HepG2 (cell line): ENCODE results near the gene ARFIP1. TPM values are rescaled to one million over a fixed set of nuclear protein-coding genes. Genes with fewer than 3 reads are reported as not detected.

Experiments used
- ATAC-seq: fragments of 200-7000 bp; cut with Tn5 transposase; 3 replicates; pipeline ENCODE4 v1.9.1; 2020; ENCODE audit warnings: mild to moderate bottlenecking, moderate library complexity
- BruUV-seq: library from RNA; stranded (reverse); fragments of 400-500 nt; replicated peaks from 2 replicates; lab custom pipeline; 2021; lab: Mats Ljungman, UMichigan
- CTCF ChIA-PET: fragments of 300-600 bp; formaldehyde crosslinking; extraction: SDS; loops from one replicate; lab custom pipeline; 2021; ENCODE audit warnings: low total read pairs, inconsistent platforms, low intra/inter-chr PET ratio; lab: Yijun Ruan, JAX
- POLR2A ChIA-PET: fragments of 350-600 bp; sonication (Branson Sonifier 250); formaldehyde crosslinking; loops from one replicate; lab custom pipeline; 2020; ENCODE audit warnings: antibody characterized with exemption, inconsistent platforms; lab: Yijun Ruan, JAX
- DNase-seq: peaks from one replicate; pipeline ENCODE4 v3.0.0-alpha.2; 2015; ENCODE audit warnings: low spot score
- FAIRE-seq: peaks from 3 replicates; lab custom pipeline; 2011; peaks lifted over from hg19 to GRCh38; lab: Jason Lieb, UNC
- H2AFZ ChIP-seq: one replicate; pipeline ENCODE4 v1.6.1; 2011; ENCODE audit warnings: low read length, inconsistent platforms
- H3K27ac ChIP-seq: fragments of 300-600 bp; 3 replicates; pipeline ENCODE4 v1.8.0; 2011; ENCODE audit warnings: mixed run types, mild to moderate bottlenecking, mixed read lengths, low read length, inconsistent platforms; ENCODE audit not compliant: insufficient read depth; ENCODE audit errors: extremely low read length
- H3K27me3 ChIP-seq, 2 experiments: fragments of 200-600 bp in 1 of 2; 2 replicates in 1 of 2; 3 replicates in 1 of 2; pipeline versions ENCODE4 v1.6.0 to v1.8.0; 2011; ENCODE audit warnings: low read length in 2 of 2, mild to moderate bottlenecking in 2 of 2, moderate library complexity in 2 of 2, inconsistent platforms in 1 of 2; ENCODE audit not compliant: insufficient read depth in 2 of 2, control insufficient read depth in 1 of 2
- H3K36me3 ChIP-seq, 2 experiments: fragments of 200-600 bp in 1 of 2; replicated peaks in 1 of 2; 2 replicates in 1 of 2; 3 replicates in 1 of 2; pipeline versions ENCODE4 v1.5.1 to v1.8.0; 2011; ENCODE audit warnings: low read length in 2 of 2, inconsistent platforms in 1 of 2; ENCODE audit not compliant: insufficient read depth in 2 of 2, control insufficient read depth in 1 of 2
- H3K4me1 ChIP-seq: 2 replicates; pipeline ENCODE4 v1.5.1; 2012; ENCODE audit warnings: low read length, inconsistent platforms; ENCODE audit not compliant: insufficient read depth
- H3K4me2 ChIP-seq: 2 replicates; pipeline ENCODE4 v1.6.0; 2011; ENCODE audit warnings: low read depth, low read length, inconsistent platforms
- H3K4me3 ChIP-seq, 3 experiments: fragments of 200-600 bp in 1 of 3; sonication (generic), shearing (Covaris generic) in 1 of 3; replicated peaks in 1 of 3; 2 replicates each; pipeline ENCODE4 v1.5.1; 2011 to 2016; ENCODE audit warnings: low read length in 3 of 3, inconsistent platforms in 2 of 3, low read depth in 2 of 3, mild to moderate bottlenecking in 2 of 3, control low read depth in 1 of 3, mixed read lengths in 1 of 3; ENCODE audit not compliant: insufficient read depth in 1 of 3
- H3K79me2 ChIP-seq: one replicate; pipeline ENCODE4 v1.6.1; 2011; ENCODE audit warnings: low read length, inconsistent platforms; ENCODE audit not compliant: insufficient read depth
- H3K9ac ChIP-seq: 2 replicates; pipeline ENCODE4 v1.6.0; 2011; ENCODE audit warnings: mild to moderate bottlenecking, low read depth, low read length, inconsistent platforms; ENCODE audit not compliant: insufficient read depth
- H3K9me3 ChIP-seq: 2 replicates; pipeline ENCODE4 v1.5.1; 2012; ENCODE audit warnings: mild to moderate bottlenecking, low read length
- H4K20me1 ChIP-seq: 2 replicates; pipeline ENCODE4 v1.6.0; 2011; ENCODE audit warnings: inconsistent platforms, mild to moderate bottlenecking, low read length, moderate library complexity; ENCODE audit not compliant: insufficient read depth
- EHMT2 ChIP-seq: fragments of 200-600 bp; sonication (generic); IDR thresholded peaks from 2 replicates; pipeline ENCODE4 v1.7.0; 2017; ENCODE audit warnings: antibody characterized with exemption, low read depth, low read length, borderline replicate concordance
- FOXJ3 ChIP-seq: sonication (generic); formaldehyde crosslinking; IDR thresholded peaks from 2 replicates; pipeline ENCODE4 v1.4.0; 2020; ENCODE audit warnings: missing genetic modification reagents, mild to moderate bottlenecking, borderline replicate concordance
- FOXM1 ChIP-seq: sonication (generic); formaldehyde crosslinking; IDR thresholded peaks from 2 replicates; pipeline ENCODE4 v1.5.0; 2020; ENCODE audit warnings: missing genetic modification reagents
- GPN1 ChIP-seq: sonication (generic); formaldehyde crosslinking; IDR thresholded peaks from 2 replicates; pipeline ENCODE4 v1.5.1; 2020; ENCODE audit warnings: missing genetic modification reagents, borderline replicate concordance
- HMGXB3 ChIP-seq: sonication (generic); formaldehyde crosslinking; IDR thresholded peaks from 2 replicates; pipeline ENCODE4 v1.4.0; 2020; ENCODE audit warnings: missing genetic modification reagents, borderline replicate concordance
- HNRNPLL ChIP-seq: fragments of 200-400 bp; formaldehyde crosslinking; IDR thresholded peaks from 2 replicates; pipeline ENCODE4 v1.6.1; 2017; ENCODE audit warnings: mild to moderate bottlenecking, low read depth, low read length; ENCODE audit not compliant: poor library complexity, severe bottlenecking
- RXRB ChIP-seq: IDR thresholded peaks from 2 replicates; pipeline ENCODE4 v1.6.1; 2016; ENCODE audit warnings: borderline replicate concordance, missing genetic modification reagents, missing compliant biosample characterization
- SOX6 ChIP-seq, 2 experiments: fragments of 450-650 bp in 1 of 2; sonication (generic) in 1 of 2; formaldehyde crosslinking in 1 of 2; IDR thresholded peaks; 2 replicates each; pipeline versions ENCODE4 v1.4.0 to v1.6.1; 2017 to 2020; ENCODE audit warnings: antibody characterized with exemption in 1 of 2, mild to moderate bottlenecking in 1 of 2, missing genetic modification reagents in 1 of 2
- ZBTB33 ChIP-seq: sonication (generic); formaldehyde crosslinking; IDR thresholded peaks from 2 replicates; pipeline ENCODE4 v1.4.0; 2020; ENCODE audit warnings: missing genetic modification reagents
- ZNF530 ChIP-seq: sonication (generic); formaldehyde crosslinking; IDR thresholded peaks from 2 replicates; pipeline ENCODE4 v1.5.0; 2020; ENCODE audit warnings: low read depth, mild to moderate bottlenecking, missing genetic modification reagents
- WGBS: methylation state at CpG from one replicate; pipeline ENCODE4 v1.1.6; 2017; ENCODE audit warnings: low lambda C conversion rate; 5-methylcytosine and 5-hydroxymethylcytosine counted together
- in situ Hi-C: cut with HindIII; loops from 2 replicates; pipeline ENCODE4 v1.10.0; 2017; ENCODE audit warnings: low pct_unique_long_range_greater_than_20kb; ENCODE audit not compliant: extremely low pct_ligation_motif_present
- intact Hi-C: fragments of 100-400 bp; cut with micrococcal nuclease; formaldehyde crosslinking; loops from one replicate; pipeline ENCODE4 v1.10.0; 2022; ENCODE audit not compliant: unreplicated experiment
- polyA plus RNA-seq, 8 experiments: library from polyadenylated mRNA; depleted of rRNA in 3 of 8; stranded (reverse) in 7 of 8; unstranded in 1 of 8; fragments of >200 nt; fragmentation: Illumina TruSeq in 4 of 8; extraction: Trizol in 4 of 8; gene quantifications; 2 replicates each; pipeline versions ENCODE4 v1.2.1 to v1.2.3, GENCODE V29; 2011 to 2016; ENCODE audit warnings: low read depth in 4 of 8, missing spikeins in 1 of 8, mixed read lengths in 1 of 8; ENCODE audit not compliant: insufficient read depth in 1 of 8
- total RNA-seq, 5 experiments: library from RNA; depleted of rRNA; stranded (reverse); fragments of >200 nt; fragmentation: Illumina TruSeq; extraction: Trizol; gene quantifications; 2 replicates each; pipeline ENCODE4 v1.2.3, GENCODE V29; 2016; ENCODE audit warnings: low read depth in 1 of 5
- TF ChIP-seq, protein P1 (sequence below): sonication (generic); formaldehyde crosslinking; IDR thresholded peaks from 2 replicates; pipeline ENCODE4 v1.4.0; 2020; ENCODE audit warnings: missing genetic modification reagents

ARFIP1 gene
- total and polyA plus RNA-seq, 2 of the 13 experiments (the other 11 are each of a cell fraction or from before 2014, with no cell fraction given) = 9.9 to 27.7 TPM

- H3K4me3 ChIP-seq = no peak overlapping the region
- 96% methylated on average over 2 of the region's 2 CpGs for WGBS
- no peak overlapping the region for H3K9ac ChIP-seq
- H3K79me2 ChIP-seq = no peaks in the 10 kb centered on the region
- H3K9me3 ChIP-seq = no peaks in the 10 kb centered on the region
- no peak overlapping the region for H2AFZ ChIP-seq
- H3K27ac ChIP-seq = no peak overlapping the region
- no peaks in the 10 kb centered on the region for H3K27me3 ChIP-seq
- ChIA-PET CTCF (no interaction called here), POLR2A (no interaction called here)
- no peak overlapping the region for H3K4me2 ChIP-seq
- in situ Hi-C loops = no loop called here
- ATAC-seq = no peak
- peaks cover 3 to 4% of the 10 kb centered on the region in 2 experiments; a peak in 3 of 5 replicates for H3K36me3 ChIP-seq
- no peaks in the 10 kb centered on the region for H3K4me1 ChIP-seq
- TF ChIP-seq RXRB (CRISPR knock-in tag) (no peak), EHMT2 (no peak), HNRNPLL (no peak), ZNF530 (no peak), HMGXB3 (CRISPR knock-in tag) (no peak), ZBTB33 (CRISPR knock-in tag) (no peak), SOX6 (IDR thresholded peaks at IDR 0.05) (no peak), SOX6 (CRISPR knock-in tag; IDR thresholded peaks at IDR 0.05) (no peak), FOXJ3 (CRISPR knock-in tag) (no peak), GPN1 (no peak), FOXM1 (CRISPR knock-in tag) (no peak)
- TF ChIP-seq, protein P1, sequence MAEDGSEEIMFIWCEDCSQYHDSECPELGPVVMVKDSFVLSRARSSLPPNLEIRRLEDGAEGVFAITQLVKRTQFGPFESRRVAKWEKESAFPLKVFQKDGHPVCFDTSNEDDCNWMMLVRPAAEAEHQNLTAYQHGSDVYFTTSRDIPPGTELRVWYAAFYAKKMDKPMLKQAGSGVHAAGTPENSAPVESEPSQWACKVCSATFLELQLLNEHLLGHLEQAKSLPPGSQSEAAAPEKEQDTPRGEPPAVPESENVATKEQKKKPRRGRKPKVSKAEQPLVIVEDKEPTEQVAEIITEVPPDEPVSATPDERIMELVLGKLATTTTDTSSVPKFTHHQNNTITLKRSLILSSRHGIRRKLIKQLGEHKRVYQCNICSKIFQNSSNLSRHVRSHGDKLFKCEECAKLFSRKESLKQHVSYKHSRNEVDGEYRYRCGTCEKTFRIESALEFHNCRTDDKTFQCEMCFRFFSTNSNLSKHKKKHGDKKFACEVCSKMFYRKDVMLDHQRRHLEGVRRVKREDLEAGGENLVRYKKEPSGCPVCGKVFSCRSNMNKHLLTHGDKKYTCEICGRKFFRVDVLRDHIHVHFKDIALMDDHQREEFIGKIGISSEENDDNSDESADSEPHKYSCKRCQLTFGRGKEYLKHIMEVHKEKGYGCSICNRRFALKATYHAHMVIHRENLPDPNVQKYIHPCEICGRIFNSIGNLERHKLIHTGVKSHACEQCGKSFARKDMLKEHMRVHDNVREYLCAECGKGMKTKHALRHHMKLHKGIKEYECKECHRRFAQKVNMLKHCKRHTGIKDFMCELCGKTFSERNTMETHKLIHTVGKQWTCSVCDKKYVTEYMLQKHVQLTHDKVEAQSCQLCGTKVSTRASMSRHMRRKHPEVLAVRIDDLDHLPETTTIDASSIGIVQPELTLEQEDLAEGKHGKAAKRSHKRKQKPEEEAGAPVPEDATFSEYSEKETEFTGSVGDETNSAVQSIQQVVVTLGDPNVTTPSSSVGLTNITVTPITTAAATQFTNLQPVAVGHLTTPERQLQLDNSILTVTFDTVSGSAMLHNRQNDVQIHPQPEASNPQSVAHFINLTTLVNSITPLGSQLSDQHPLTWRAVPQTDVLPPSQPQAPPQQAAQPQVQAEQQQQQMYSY = no peak
- intact Hi-C loops = no loop called here
- H4K20me1 ChIP-seq = no peaks in the 10 kb centered on the region
- no TSS peak for BruUV-seq
- no peak for DNase-seq
- no peak for FAIRE-seq
These were observed 51.7 kb downstream of the ARFIP1 start for GRCh38 chr4:152831416-152831815.
